SK-N-MC (cell line): ENCODE data around the gene TFB2M.

Experiments used
- DNase-seq: peaks from one replicate; pipeline ENCODE4 v3.0.0-alpha.2; 2011; ENCODE audit warnings: low read depth, low spot score
- H3K27ac ChIP-seq: fragments of 200-600 bp; sonication (generic); 2 replicates; pipeline ENCODE4 v1.5.1; 2016; ENCODE audit warnings: mixed run types
- H3K36me3 ChIP-seq: fragments of 200-600 bp; sonication (generic); 2 replicates; pipeline ENCODE4 v1.6.1; 2017; ENCODE audit warnings: antibody characterized with exemption, low read length, mixed read lengths; ENCODE audit not compliant: insufficient read depth
- H3K4me3 ChIP-seq: fragments of 200-600 bp; sonication (generic); 2 replicates; pipeline ENCODE4 v1.5.1; 2016
- H3K9ac ChIP-seq: fragments of 200-600 bp; sonication (generic); 2 replicates; pipeline ENCODE4 v1.8.0; 2017; ENCODE audit warnings: mixed run types, mixed read lengths; ENCODE audit not compliant: insufficient read length
- H3K9me3 ChIP-seq: fragments of 200-600 bp; sonication (generic); 2 replicates; pipeline ENCODE4 v1.6.1; 2017; ENCODE audit warnings: low read depth, mild to moderate bottlenecking, antibody characterized with exemption, low read length, moderate library complexity, mixed read lengths
- EZH2 ChIP-seq: fragments of 200-600 bp; sonication (generic); IDR thresholded peaks from one replicate; pipeline ENCODE4 v1.6.1; 2017; ENCODE audit warnings: antibody characterized with exemption
- FOXP2 ChIP-seq: optimal IDR thresholded peaks from 2 replicates; pipeline ENCODE3; 2011; ENCODE audit warnings: mild to moderate bottlenecking, moderate library complexity; ENCODE audit not compliant: insufficient read depth; ENCODE audit errors: extremely low read length, control extremely low read depth
- POLR2AphosphoS5 ChIP-seq: IDR thresholded peaks from 2 replicates; pipeline ENCODE4 v1.6.1; 2012; ENCODE audit warnings: mild to moderate bottlenecking, low read depth, low read length, borderline replicate concordance

Gene TFB2M

GRCh38 chr1:246549665-246550064 is 16.4 kb downstream of the TFB2M start:
- no peak overlapping the region for H3K4me3 ChIP-seq
- H3K9me3 ChIP-seq: no peaks in the 10 kb centered on the region
- H3K9ac ChIP-seq: no peak overlapping the region
- H3K36me3 ChIP-seq: peaks cover 57% of the 10 kb centered on the region; the same call in 1 of the 2 replicates
- no peak overlapping the region for H3K27ac ChIP-seq
- DNase-seq: no peak
- TF ChIP-seq EZH2 (no peak), POLR2AphosphoS5 (no peak), FOXP2 (no peak)

GRCh38 chr1:246544001-246544400 is 22.1 kb downstream of the TFB2M start:
- H3K9me3 ChIP-seq: no peaks in the 10 kb centered on the region
- no peak overlapping the region for H3K4me3 ChIP-seq
- H3K27ac ChIP-seq: no peak overlapping the region
- H3K36me3 ChIP-seq: peaks cover 54% of the 10 kb centered on the region
- TF ChIP-seq POLR2AphosphoS5 (no peak), FOXP2 (no peak), EZH2 (no peak)
- DNase-seq: no peak
- no peak overlapping the region for H3K9ac ChIP-seq

- DNase-seq: no peak
- Histone ChIP-seq H3K9me3 (no peaks in the 10 kb centered on the region), H3K27ac (no peak overlapping the region), H3K4me3 (no peak overlapping the region), H3K9ac (no peak overlapping the region), H3K36me3 (peaks cover 35% of the 10 kb centered on the region)
- TF ChIP-seq FOXP2 (no peak), EZH2 (no peak), POLR2AphosphoS5 (no peak)
Measured at GRCh38 chr1:246540738-246541491, 25.1 kb downstream of the TFB2M start.

GRCh38 chr1:246537887-246538286 is 28.2 kb downstream of the TFB2M start:
- TF ChIP-seq EZH2 (no peak), POLR2AphosphoS5 (0 out of 2 replicates have a peak, but pooled peaks have one; percentile 16)
- no peak overlapping the region for H3K9ac ChIP-seq
- no peak for DNase-seq
- no peak overlapping the region for H3K27ac ChIP-seq
- peaks cover 18% of the 10 kb centered on the region for H3K36me3 ChIP-seq
- no peak overlapping the region for H3K4me3 ChIP-seq
- H3K9me3 ChIP-seq: no peaks in the 10 kb centered on the region

GRCh38 chr1:246537441-246537840 is 28.6 kb downstream of the TFB2M start:
- no peak for DNase-seq
- H3K27ac ChIP-seq: no peak overlapping the region
- TF ChIP-seq EZH2 (no peak), POLR2AphosphoS5 (no peak), FOXP2 (no peak)

GRCh38 chr1:246534114-246534513 is 31.9 kb downstream of the TFB2M start:
- H3K9me3 ChIP-seq: peaks cover 4% of the 10 kb centered on the region; the same call in 1 of the 2 replicates
- no peak overlapping the region for H3K4me3 ChIP-seq
- H3K36me3 ChIP-seq: no peaks in the 10 kb centered on the region
- no peak overlapping the region for H3K9ac ChIP-seq
- DNase-seq: no peak
- no peak for TF ChIP-seq EZH2
- TF ChIP-seq FOXP2: no peak
- no peak for TF ChIP-seq POLR2AphosphoS5
- no peak overlapping the region for H3K27ac ChIP-seq

More at GRCh38 chr1:246537441-246537840, 28.6 kb downstream of the TFB2M start:
- Histone ChIP-seq H3K4me3 (no peak overlapping the region), H3K9ac (no peak overlapping the region), H3K36me3 (peaks cover 14% of the 10 kb centered on the region), H3K9me3 (no peaks in the 10 kb centered on the region)

GRCh38 chr1:246533371-246533905 is 32.6 kb downstream of the TFB2M start:
- DNase-seq: no peak
- TF ChIP-seq FOXP2 (no peak), EZH2 (no peak), POLR2AphosphoS5 (no peak)
- Histone ChIP-seq H3K4me3 (no peak overlapping the region), H3K27ac (no peak overlapping the region), H3K9me3 (peaks cover 4% of the 10 kb centered on the region; the same call in 1 of the 2 replicates), H3K36me3 (no peaks in the 10 kb centered on the region), H3K9ac (no peak overlapping the region)

- Histone ChIP-seq H3K9me3 (peaks cover 4% of the 10 kb centered on the region; the same call in 1 of the 2 replicates), H3K27ac (no peak overlapping the region), H3K4me3 (no peak overlapping the region), H3K36me3 (no peaks in the 10 kb centered on the region), H3K9ac (no peak overlapping the region)
- no peak for TF ChIP-seq POLR2AphosphoS5
- TF ChIP-seq EZH2: no peak
- no peak for TF ChIP-seq FOXP2
- no peak for DNase-seq
Measured at GRCh38 chr1:246532519-246532918, 33.5 kb downstream of the TFB2M start.
